Left kidney (tissue), 1 donor: ENCODE measurements around the gene DBF4. TPM values are rescaled to one million over a fixed set of nuclear protein-coding genes. Genes with fewer than 3 reads are reported as not detected.

Experiments used
- polyA plus RNA-seq: library from polyadenylated mRNA; unstranded; fragments of 120-200 nt; gene quantifications from one replicate; pipeline ENCODE4 v1.2.1, GENCODE V29; 2013; ENCODE audit not compliant: insufficient read length

DBF4 gene
- polyA plus RNA-seq, 1 donor = 27.9 TPM

Other genes starting within 250 kb of the DBF4 start
- gene RUNDC3B, start 248.1 kb upstream of the DBF4 start, polyA plus RNA-seq = 1.4 TPM
- 46.1 TPM for gene SLC25A40, start 133 bp upstream of the DBF4 start, polyA plus RNA-seq
- gene ADAM22, start 57.8 kb downstream of the DBF4 start, polyA plus RNA-seq = 14.2 TPM